Keratinocyte (primary cell): Measurements from ENCODE around the gene ZMYM5. TPM values are rescaled to one million over a fixed set of nuclear protein-coding genes. Genes with fewer than 3 reads are reported as not detected.

ENCODE experiments used
- DNase-seq: peaks from one replicate; pipeline ENCODE4 v3.0.0-alpha.2; 2011; ENCODE audit warnings: low read depth, missing footprints, low spot score
- FAIRE-seq: peaks from 2 replicates; lab custom pipeline; 2011; peaks lifted over from hg19 to GRCh38; lab: Jason Lieb, UNC
- H2AFZ ChIP-seq: 2 replicates; pipeline ENCODE4 v1.6.0; 2012; ENCODE audit warnings: low read length, control low read depth, inconsistent platforms; ENCODE audit not compliant: control insufficient read depth
- H3K27ac ChIP-seq: 2 replicates; pipeline ENCODE4 v1.5.1; 2011; ENCODE audit warnings: low read length; ENCODE audit not compliant: control insufficient read depth, insufficient read depth
- H3K27me3 ChIP-seq: 3 replicates; pipeline ENCODE4 v1.6.0; 2011; ENCODE audit warnings: low read length; ENCODE audit not compliant: control insufficient read depth, insufficient read depth; ENCODE audit errors: extremely low read depth
- H3K36me3 ChIP-seq, 2 experiments: 2 replicates in 1 of 2; 3 replicates in 1 of 2; pipeline ENCODE4 v1.5.1; 2011; ENCODE audit warnings: low read length in 2 of 2, mild to moderate bottlenecking in 1 of 2; ENCODE audit not compliant: control insufficient read depth in 2 of 2, insufficient read depth in 2 of 2; ENCODE audit errors: extremely low read depth in 1 of 2
- H3K4me1 ChIP-seq: 3 replicates; pipeline ENCODE4 v1.5.1; 2011; ENCODE audit warnings: low read length; ENCODE audit not compliant: control insufficient read depth, insufficient read depth; ENCODE audit errors: extremely low read depth
- H3K4me2 ChIP-seq: 3 replicates; pipeline ENCODE4 v1.6.0; 2011; ENCODE audit warnings: low read depth, low read length; ENCODE audit not compliant: control insufficient read depth, insufficient read depth; ENCODE audit errors: extremely low read depth
- H3K4me3 ChIP-seq, 3 experiments: fragments of 200-600 bp in 1 of 3; sonication (generic) in 1 of 3; 2 replicates in 2 of 3; 3 replicates in 1 of 3; pipeline ENCODE4 v1.5.1; 2011 to 2016; ENCODE audit warnings: low read length in 3 of 3, mild to moderate bottlenecking in 3 of 3, control low read depth in 2 of 3, inconsistent platforms in 1 of 3, low read depth in 1 of 3, mixed read lengths in 1 of 3, mixed run types in 1 of 3, moderate library complexity in 1 of 3; ENCODE audit not compliant: control insufficient read depth in 2 of 3, insufficient read depth in 2 of 3; ENCODE audit errors: extremely low read depth in 1 of 3
- H3K79me2 ChIP-seq: 2 replicates; pipeline ENCODE4 v1.6.0; 2012; ENCODE audit warnings: low read length; ENCODE audit not compliant: control insufficient read depth, insufficient read depth
- H3K9ac ChIP-seq: 3 replicates; pipeline ENCODE4 v1.6.0; 2011; ENCODE audit warnings: low read length; ENCODE audit not compliant: control insufficient read depth, insufficient read depth; ENCODE audit errors: extremely low read depth
- H3K9me1 ChIP-seq: 3 replicates; pipeline ENCODE4 v1.6.0; 2011; ENCODE audit warnings: low read length; ENCODE audit not compliant: control insufficient read depth, insufficient read depth; ENCODE audit errors: extremely low read depth
- H3K9me3 ChIP-seq: 2 replicates; pipeline ENCODE4 v1.5.1; 2012; ENCODE audit warnings: low read depth, low read length; ENCODE audit not compliant: control insufficient read depth
- H4K20me1 ChIP-seq: 3 replicates; pipeline ENCODE4 v1.6.0; 2011; ENCODE audit warnings: low read length; ENCODE audit not compliant: control insufficient read depth, insufficient read depth; ENCODE audit errors: extremely low read depth
- CTCF ChIP-seq, 3 experiments: IDR thresholded peaks in 1 of 3; conservative IDR thresholded peaks in 1 of 3; optimal IDR thresholded peaks in 1 of 3; 2 replicates in 2 of 3; 3 replicates in 1 of 3; pipeline versions ENCODE3 to v1.5.1; 2011; ENCODE audit warnings: low read length in 3 of 3, mild to moderate bottlenecking in 3 of 3, moderate library complexity in 2 of 3, control low read depth in 1 of 3, inconsistent platforms in 1 of 3; ENCODE audit not compliant: insufficient read depth in 2 of 3; ENCODE audit errors: extremely low read depth in 1 of 3
- EZH2 ChIP-seq: IDR thresholded peaks from one replicate; pipeline ENCODE4 v1.6.1; 2012; ENCODE audit warnings: inconsistent platforms, mild to moderate bottlenecking, low read length, moderate library complexity
- dilution Hi-C: fragments of 300-500 bp; cut with MboI; formaldehyde crosslinking; loops from one replicate; pipeline ENCODE4 v1.7.0; 2020; ENCODE audit warnings: low sequenced_read_pairs; ENCODE audit not compliant: extremely low pct_ligation_motif_present
- polyA plus RNA-seq, 5 experiments: library from polyadenylated mRNA; depleted of rRNA in 3 of 5; stranded (reverse) in 3 of 5; stranded (forward) in 1 of 5; unstranded in 1 of 5; fragments of >200 nt; gene quantifications; 1 replicate in 1 of 5; 2 replicates in 3 of 5; 3 replicates in 1 of 5; pipeline versions ENCODE4 v1.2.1 to v1.2.3, GENCODE V29; 2011 to 2012; ENCODE audit warnings: missing spikeins in 2 of 5, low read depth in 1 of 5, low replicate concordance in 1 of 5

ZMYM5 gene
- polyA plus RNA-seq, 1 donor (not counting 4 experiments of a cell fraction or from before 2014, with no cell fraction given): 15.4 TPM

- no peak for FAIRE-seq
- no peak overlapping the region for H3K4me3 ChIP-seq
- no peak overlapping the region for H2AFZ ChIP-seq
- no peak for DNase-seq
- H3K9me1 ChIP-seq: no peaks in the 10 kb centered on the region
- H3K4me2 ChIP-seq: no peak overlapping the region
- H3K9me3 ChIP-seq: no peaks in the 10 kb centered on the region
- no peaks in the 10 kb centered on the region for H3K27me3 ChIP-seq
- dilution Hi-C loops: loop anchor here (25.0 kb wide), 1 partner anchor 128 kb away; the partner anchor contains the start of gene ZMYM2
- TF ChIP-seq CTCF (optimal IDR thresholded peaks at IDR 0.05 in 1 of 3, IDR thresholded peaks at IDR 0.05 in 1 of 3, conservative IDR thresholded peaks at IDR 0.05 in 1 of 3; ENCODE audit: extremely low read depth in 1 of 3, insufficient read depth in 2 of 3, low read length in 3 of 3): no peak
- TF ChIP-seq EZH2: no peak
- no peak overlapping the region for H3K27ac ChIP-seq
- no peaks in the 10 kb centered on the region for H3K4me1 ChIP-seq
- H4K20me1 ChIP-seq: no peaks in the 10 kb centered on the region
- peaks cover 1% of the 10 kb centered on the region for H3K79me2 ChIP-seq
- peaks cover 0 to 13% of the 10 kb centered on the region in 2 experiments for H3K36me3 ChIP-seq
- no peak overlapping the region for H3K9ac ChIP-seq
Observed at GRCh38 chr13:19834704-19835103, 28.7 kb downstream of the ZMYM5 start.

- Histone ChIP-seq H3K4me3 (no peak overlapping the region), H3K79me2 (no peaks in the 10 kb centered on the region), H3K9me1 (no peaks in the 10 kb centered on the region), H3K36me3 (peaks cover 5 to 7% of the 10 kb centered on the region in 2 experiments), H3K9me3 (no peaks in the 10 kb centered on the region), H3K4me2 (no peak overlapping the region), H3K27ac (no peak overlapping the region), H2AFZ (no peak overlapping the region), H3K27me3 (no peaks in the 10 kb centered on the region), H3K4me1 (no peaks in the 10 kb centered on the region), H4K20me1 (no peaks in the 10 kb centered on the region), H3K9ac (no peak overlapping the region)
- FAIRE-seq (no peak), DNase-seq (no peak)
- dilution Hi-C loops: no loop called here
- no peak for TF ChIP-seq CTCF (optimal IDR thresholded peaks at IDR 0.05 in 1 of 3, IDR thresholded peaks at IDR 0.05 in 1 of 3, conservative IDR thresholded peaks at IDR 0.05 in 1 of 3; ENCODE audit: extremely low read depth in 1 of 3, insufficient read depth in 2 of 3, low read length in 3 of 3)
- TF ChIP-seq EZH2: no peak
Observed at GRCh38 chr13:19822673-19823072, 40.8 kb downstream of the ZMYM5 start.
